Coronary artery (tissue), 2 donors: ENCODE data around the gene BTLA.
"Not testable (repeated sequence)": the region's sequence is repeated elsewhere in the genome, so short reads cannot be mapped to it uniquely, and the experiment has no call there.

Experiments
- DNase-seq: peaks from one replicate; pipeline ENCODE4 v3.0.0-alpha.2; 2017; ENCODE audit warnings: low spot score
- H3K27ac ChIP-seq, 2 donors: fragments of 200-600 bp; sonication (generic); one replicate each; pipeline ENCODE4 v1.5.1; 2016 to 2019
- H3K4me3 ChIP-seq: fragments of 200-600 bp; sonication (generic); 2 replicates; pipeline ENCODE4 v1.5.1; 2016; ENCODE audit warnings: mild to moderate bottlenecking, moderate library complexity
- TF ChIP-seq, protein P1 (sequence below): fragments of 200-600 bp; sonication (generic); IDR thresholded peaks from one replicate; pipeline ENCODE4 v1.5.1; 2019; ENCODE audit warnings: antibody characterized with exemption

BTLA gene

GRCh38 chr3:112498914-112499711 lies at the start of gene BTLA:
Gene BTLA (minus strand): TSS chr3:112499472. CDS start chr3:112499358, 114 bp downstream.
- TF ChIP-seq, protein P1, sequence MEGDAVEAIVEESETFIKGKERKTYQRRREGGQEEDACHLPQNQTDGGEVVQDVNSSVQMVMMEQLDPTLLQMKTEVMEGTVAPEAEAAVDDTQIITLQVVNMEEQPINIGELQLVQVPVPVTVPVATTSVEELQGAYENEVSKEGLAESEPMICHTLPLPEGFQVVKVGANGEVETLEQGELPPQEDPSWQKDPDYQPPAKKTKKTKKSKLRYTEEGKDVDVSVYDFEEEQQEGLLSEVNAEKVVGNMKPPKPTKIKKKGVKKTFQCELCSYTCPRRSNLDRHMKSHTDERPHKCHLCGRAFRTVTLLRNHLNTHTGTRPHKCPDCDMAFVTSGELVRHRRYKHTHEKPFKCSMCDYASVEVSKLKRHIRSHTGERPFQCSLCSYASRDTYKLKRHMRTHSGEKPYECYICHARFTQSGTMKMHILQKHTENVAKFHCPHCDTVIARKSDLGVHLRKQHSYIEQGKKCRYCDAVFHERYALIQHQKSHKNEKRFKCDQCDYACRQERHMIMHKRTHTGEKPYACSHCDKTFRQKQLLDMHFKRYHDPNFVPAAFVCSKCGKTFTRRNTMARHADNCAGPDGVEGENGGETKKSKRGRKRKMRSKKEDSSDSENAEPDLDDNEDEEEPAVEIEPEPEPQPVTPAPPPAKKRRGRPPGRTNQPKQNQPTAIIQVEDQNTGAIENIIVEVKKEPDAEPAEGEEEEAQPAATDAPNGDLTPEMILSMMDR, result no peak
- DNase-seq, result no peak
- Histone ChIP-seq H3K27ac (no peak within 1 kb of the TSS), H3K4me3 (no peak within 1 kb of the TSS)

- TF ChIP-seq, protein P1, result no peak
- no peak overlapping the region for H3K27ac ChIP-seq
- DNase-seq, result no peak
- no peak overlapping the region for H3K4me3 ChIP-seq
Measured at GRCh38 chr3:112546216-112546759, 47.0 kb upstream of the BTLA start.

- DNase-seq, result no peak
- no peak overlapping the region for H3K27ac ChIP-seq
- TF ChIP-seq, protein P1, result no peak
- no peak overlapping the region for H3K4me3 ChIP-seq
Measured at GRCh38 chr3:112539825-112540650, 40.8 kb upstream of the BTLA start.

DNA sequence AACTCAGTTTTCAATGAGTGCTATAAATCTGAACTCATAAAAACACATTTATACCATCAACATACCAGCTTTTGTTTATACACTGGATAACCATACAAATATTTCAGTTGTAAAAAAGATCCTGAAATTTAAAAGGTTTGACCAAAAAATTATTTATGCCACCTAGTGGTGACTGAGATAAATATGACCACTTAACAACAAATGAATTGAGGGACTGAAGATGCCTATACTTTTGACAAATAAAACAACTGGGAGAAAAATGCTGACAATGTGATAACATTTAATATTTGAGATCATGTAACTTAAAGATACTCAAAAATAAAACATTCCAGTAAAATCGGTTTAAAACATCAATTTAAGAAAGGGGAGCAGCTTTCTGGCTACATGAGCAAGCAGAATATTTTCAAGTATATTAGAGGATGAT lies 32.1 kb upstream of the BTLA start:
- no peak overlapping the region for H3K4me3 ChIP-seq
- no peak for DNase-seq

GRCh38 chr3:112530573-112530972 lies 31.3 kb upstream of the BTLA start:
- Histone ChIP-seq H3K4me3 (no peak overlapping the region), H3K27ac (no peak overlapping the region)
- TF ChIP-seq, protein P1, result no peak
- no peak for DNase-seq

More for the DNA sequence above, 32.1 kb upstream of the BTLA start:
- H3K27ac ChIP-seq, result no peak overlapping the region
- TF ChIP-seq, protein P1, result peak; percentile 39

DNA sequence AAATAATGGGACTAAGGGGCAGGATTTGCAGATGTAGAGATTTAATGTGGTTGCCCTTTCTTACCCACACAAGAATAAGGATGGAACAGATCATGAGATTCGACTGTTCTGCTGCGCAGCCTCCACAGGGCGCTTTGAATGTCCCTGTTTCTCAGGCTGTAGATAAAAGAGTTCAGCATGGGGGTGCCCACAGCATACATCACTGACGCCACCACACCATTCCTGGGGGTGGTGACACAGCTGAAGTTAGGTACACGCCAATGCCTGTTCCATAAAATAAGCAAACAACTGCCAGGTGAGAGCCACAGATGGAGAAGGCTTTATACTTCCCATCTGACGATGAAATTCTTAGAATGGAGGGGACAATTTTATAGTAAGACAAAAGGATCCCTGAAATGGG lies 24.9 kb upstream of the BTLA start:
- DNase-seq, H3K27ac ChIP-seq, H3K4me3 ChIP-seq: not testable (repeated sequence)

- no peak for DNase-seq
- Histone ChIP-seq H3K4me3 (no peak overlapping the region), H3K27ac (no peak overlapping the region)
- TF ChIP-seq, protein P1, result peak; percentile 48
Measured at GRCh38 chr3:112519424-112520001, 20.2 kb upstream of the BTLA start.

- not testable (repeated sequence) for H3K27ac ChIP-seq, DNase-seq, H3K4me3 ChIP-seq
Measured at GRCh38 chr3:112518970-112519369, 19.7 kb upstream of the BTLA start.
